Stimulated activated CD8-positive, alpha-beta memory T cell treated with anti-CD3 and anti-CD28 coated beads, Interleukin-15, amount 100 ng/mL, for 48 hours (primary cell): ENCODE data around the gene OS9.
"Not testable (repeated sequence)": the region's sequence is repeated elsewhere in the genome, so short reads cannot be mapped to it uniquely, and the experiment has no call there.

Experiments
- DNase-seq, 2 donors: peaks; one replicate each; pipeline ENCODE4 v3.0.0-alpha.2; 2020; ENCODE audit warnings: low read depth in 2 of 2

OS9 gene

GRCh38 chr12:57693659-57694458 lies at the start of gene OS9:
Gene OS9 (plus strand): TSS chr12:57694132. CDS start chr12:57694162, 30 bp downstream.
- DNase-seq, result peak; percentile 89 to 91

GRCh38 chr12:57645990-57646658 lies 47.8 kb upstream of the OS9 start:
- DNase-seq, result not testable (repeated sequence)

DNA sequence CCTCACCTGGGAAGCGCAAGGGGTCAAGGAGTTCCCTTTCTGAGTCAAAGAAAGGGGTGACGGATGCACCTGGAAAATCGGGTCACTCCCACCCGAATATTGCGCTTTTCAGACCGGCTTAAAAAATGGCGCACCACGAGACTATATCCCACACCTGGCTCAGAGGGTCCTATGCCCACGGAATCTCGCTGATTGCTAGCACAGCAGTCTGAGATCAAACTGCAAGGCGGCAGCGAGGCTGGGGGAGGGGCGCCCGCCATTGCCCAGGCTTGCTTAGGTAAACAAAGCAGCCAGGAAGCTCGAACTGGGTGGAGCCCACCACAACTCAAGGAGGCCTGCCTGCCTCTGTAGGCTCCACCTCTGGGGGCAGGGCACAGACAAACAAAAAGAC lies 47.3 kb upstream of the OS9 start:
- not testable (repeated sequence) for DNase-seq

- DNase-seq, result no peak
Measured at GRCh38 chr12:57654042-57654441, 39.9 kb upstream of the OS9 start.

- no peak for DNase-seq
Measured at GRCh38 chr12:57655541-57656240, 38.2 kb upstream of the OS9 start.

DNA sequence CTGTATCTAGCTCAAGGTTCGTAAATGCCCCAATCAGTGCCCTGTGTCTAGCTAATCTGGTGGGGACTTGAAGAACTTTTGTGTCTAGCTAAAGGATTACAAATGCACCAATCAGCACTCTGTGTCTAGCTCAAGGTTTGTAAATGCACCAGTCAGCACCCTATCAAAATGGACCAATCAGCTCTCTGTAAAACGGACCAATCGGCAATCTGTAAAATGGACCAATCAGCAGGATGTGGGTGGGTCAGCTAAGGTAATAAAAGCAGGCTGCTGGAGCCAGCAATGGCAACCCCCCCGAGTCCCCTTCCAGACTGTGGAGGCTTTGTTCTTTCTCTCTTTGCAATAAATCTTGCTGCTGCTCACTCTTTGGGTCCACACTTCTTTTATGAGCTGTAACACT lies 37.5 kb upstream of the OS9 start:
- not testable (repeated sequence) for DNase-seq

- DNase-seq, result no peak
Measured at GRCh38 chr12:57657744-57658143, 36.2 kb upstream of the OS9 start.

- no peak for DNase-seq
Measured at GRCh38 chr12:57658890-57659289, 35.0 kb upstream of the OS9 start.

GRCh38 chr12:57661376-57661775 lies 32.6 kb upstream of the OS9 start:
- no peak for DNase-seq

GRCh38 chr12:57665066-57665820 lies 28.7 kb upstream of the OS9 start:
- not testable (repeated sequence) for DNase-seq

DNA sequence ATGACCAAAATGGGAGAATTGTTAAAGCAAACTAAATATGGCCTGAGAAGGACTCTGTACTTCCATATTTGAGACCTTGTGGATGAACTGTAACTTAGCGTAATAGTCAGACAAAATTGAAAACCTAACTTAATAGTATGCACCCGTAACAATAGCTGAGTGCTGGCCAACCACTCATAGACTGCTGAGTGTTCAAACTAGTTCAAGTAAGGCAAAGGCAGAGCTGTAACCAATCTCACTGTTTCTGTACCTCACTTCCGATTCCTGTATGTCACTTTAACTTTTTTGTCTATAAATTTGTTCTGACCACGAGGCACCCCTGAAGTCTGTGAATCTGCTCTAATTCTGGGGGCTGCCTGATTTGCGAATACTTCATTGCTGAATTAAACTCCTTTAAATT lies 27.0 kb upstream of the OS9 start:
- no peak for DNase-seq

DNA sequence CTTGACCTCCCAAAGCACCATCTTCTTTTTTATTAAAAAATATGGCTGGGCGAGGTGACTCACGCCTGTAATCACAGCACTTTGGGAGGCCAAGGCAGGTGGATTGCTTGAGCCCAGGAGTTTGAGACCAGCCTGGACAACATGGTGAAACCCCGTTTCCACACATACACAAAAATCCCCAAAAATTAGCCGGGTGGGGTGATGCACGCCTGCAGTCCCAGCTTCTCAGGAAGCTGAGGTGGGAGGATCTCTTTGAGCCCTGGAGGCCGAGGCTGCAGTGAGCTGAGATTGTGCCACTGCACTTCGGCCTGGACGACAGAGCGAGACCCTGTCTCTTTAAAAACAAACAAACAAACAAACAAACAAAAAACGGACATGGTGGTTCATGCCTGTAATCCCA lies 24.2 kb upstream of the OS9 start:
- DNase-seq, result not testable (repeated sequence)

DNA sequence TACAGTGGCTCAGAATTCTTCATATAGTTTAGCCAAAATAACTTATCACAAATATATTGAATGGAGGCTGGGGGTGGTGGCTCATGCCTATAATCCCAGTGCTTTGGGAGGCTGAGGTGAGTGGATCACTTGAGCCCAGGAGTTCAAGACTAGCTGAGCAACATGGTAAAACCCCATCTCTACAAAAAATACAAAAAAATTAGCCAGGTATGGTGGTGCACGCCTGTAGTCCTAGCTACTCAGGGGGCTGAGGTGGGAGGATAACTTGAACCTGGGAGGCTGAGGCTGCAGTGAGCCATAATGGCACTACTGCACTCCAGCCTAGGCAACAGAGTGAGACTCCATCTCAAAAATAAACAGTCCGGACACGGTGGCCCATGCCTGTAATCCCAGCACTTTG lies 22.1 kb upstream of the OS9 start:
- DNase-seq, result not testable (repeated sequence)

DNA sequence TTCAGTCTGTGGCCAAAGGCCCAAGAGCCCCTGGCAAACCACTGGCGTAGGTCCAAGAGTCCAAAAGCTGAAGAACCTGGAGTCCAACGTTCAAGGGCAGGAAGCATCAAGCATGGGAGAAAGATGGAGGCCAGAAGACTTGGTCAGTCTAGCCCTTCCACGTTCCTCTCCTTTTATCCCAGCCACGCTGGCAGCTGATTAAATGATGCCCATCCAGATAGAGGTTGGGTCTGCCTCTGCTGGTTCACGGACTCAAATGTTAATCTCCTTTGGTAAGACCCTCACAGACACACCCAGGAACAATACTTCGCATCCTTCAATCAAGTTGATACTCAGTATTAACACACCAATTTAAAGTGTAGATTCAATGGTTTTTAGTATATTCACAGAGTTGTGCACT lies 21.1 kb upstream of the OS9 start:
- DNase-seq, result no peak

DNA sequence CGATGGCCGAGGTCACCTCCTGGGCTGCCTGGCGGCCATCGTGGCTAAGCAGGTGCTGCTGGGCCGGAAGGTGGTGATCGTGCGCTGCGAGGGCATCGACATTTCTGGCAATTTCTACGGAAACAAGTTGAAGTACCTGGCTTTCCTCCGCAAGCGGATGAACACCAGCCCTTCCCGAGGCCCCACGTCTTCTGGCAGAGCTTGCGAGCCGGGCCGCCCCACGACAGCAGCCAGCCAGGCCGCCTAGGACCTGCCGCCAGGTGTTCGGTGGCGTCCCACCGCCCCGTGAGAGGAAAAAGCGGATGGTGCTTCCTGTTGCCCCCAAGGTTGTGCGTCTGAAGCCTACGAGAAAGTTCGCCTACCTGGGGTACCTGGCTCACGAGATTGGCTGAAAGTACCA lies 19.2 kb upstream of the OS9 start:
- no peak for DNase-seq

DNA sequence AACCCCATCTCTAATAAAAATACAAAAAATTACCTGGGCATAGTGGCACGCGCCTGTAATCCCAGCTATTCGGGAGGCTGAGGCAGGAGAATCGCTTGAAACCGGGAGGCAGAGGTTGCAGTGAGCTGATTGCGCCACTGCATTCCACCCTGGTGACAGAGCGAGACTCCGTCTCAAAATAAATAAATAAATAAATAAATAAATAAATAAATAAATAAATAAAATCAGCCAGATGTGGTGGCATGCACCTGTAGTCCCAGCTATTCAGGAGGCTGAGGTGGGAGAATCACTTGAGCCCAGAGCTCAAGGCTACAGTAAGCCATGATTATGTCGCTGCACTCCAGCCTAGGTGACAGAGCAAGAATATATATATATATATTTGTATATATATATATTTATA lies 16.0 kb upstream of the OS9 start:
- not testable (repeated sequence) for DNase-seq

DNA sequence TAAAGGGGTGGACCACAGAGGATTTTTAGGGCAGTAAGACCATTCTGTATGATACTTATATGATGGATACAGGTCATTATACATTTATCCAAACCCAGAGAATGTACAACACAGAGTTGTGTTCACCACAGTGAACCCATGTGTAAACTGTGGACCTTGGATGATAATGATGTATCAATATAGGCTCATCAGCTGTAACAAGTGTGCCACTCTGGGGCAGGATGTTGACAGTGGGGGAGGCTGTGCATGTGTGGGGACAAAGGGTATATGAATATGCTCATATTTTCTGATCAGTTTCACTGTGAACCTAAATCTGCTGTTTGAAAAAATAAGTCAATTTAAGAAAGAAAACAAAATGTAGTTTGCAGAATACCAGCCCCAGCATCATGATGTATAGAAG lies 14.2 kb upstream of the OS9 start:
- no peak for DNase-seq

GRCh38 chr12:57687862-57688261 lies 6.1 kb upstream of the OS9 start:
- no peak for DNase-seq

GRCh38 chr12:57688931-57689330 lies 5.0 kb upstream of the OS9 start:
- DNase-seq, result no peak

DNA sequence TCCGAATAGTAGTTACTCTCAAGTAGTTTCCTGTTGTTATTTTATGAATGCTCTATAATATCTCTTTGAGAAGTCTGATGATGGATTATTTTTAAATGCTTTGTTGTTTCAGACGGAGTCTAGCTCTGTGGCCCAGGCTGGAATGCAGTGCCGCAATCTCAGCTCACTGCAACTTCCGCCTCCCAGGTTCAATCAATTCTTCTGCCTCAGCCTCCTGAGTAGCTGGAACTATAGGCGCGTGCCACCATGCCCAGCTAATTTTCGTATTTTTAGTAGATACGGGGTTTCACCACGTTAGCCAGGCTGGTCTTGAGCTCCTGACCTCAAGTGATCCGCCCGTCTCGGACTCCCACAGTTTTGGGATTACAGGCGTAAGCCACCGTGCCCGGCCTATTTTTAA lies 1.4 kb upstream of the OS9 start:
- no peak for DNase-seq

DNA sequence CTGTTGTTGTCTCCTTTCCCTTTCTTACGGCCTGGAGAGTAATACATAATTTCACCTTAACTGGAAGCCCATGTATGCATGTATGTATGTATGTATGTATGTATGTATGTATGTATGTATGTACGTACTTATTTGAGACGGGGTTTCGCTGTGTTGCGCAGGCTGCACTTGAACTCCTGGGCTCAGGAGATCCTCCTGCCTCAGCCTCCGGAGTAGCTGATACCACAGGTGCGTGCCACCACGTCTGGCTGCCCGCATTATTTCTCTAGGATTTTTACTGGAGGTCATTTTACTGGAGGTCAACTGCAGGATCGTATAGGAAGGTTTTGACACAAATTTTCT lies 644 bp upstream of the OS9 start:
- no peak for DNase-seq

- DNase-seq, result no peak
Measured at GRCh38 chr12:57694459-57695019, 607 bp downstream of the OS9 start.
